GM12878 (cell line): ENCODE data around the gene TBC1D5. TPM values are rescaled to one million over a fixed set of nuclear protein-coding genes. Genes with fewer than 3 reads are reported as not detected.
"Not testable (repeated sequence)": the region's sequence is repeated elsewhere in the genome, so short reads cannot be mapped to it uniquely, and the experiment has no call there.

Source experiments
- ATAC-seq: fragments of 200-7000 bp; cut with Tn5 transposase; 3 replicates; pipeline ENCODE4 v1.9.1; 2020; ENCODE audit warnings: mild to moderate bottlenecking, moderate library complexity
- BruUV-seq: library from RNA; stranded (reverse); fragments of 400-500 nt; replicated peaks from 2 replicates; lab custom pipeline; 2021; lab: Mats Ljungman, UMichigan
- CTCF ChIA-PET: fragments of 300-600 bp; sonication (Branson Sonifier 250); formaldehyde crosslinking; extraction: SDS; loops from one replicate; lab custom pipeline; 2021; ENCODE audit warnings: inconsistent platforms; lab: Yijun Ruan, JAX
- POLR2A ChIA-PET: fragments of 350-600 bp; formaldehyde crosslinking; extraction: SDS; loops from one replicate; lab custom pipeline; 2021; ENCODE audit warnings: inconsistent platforms; lab: Charles Lee
- RAD21 ChIA-PET: fragments of 300-600 bp; sonication (Branson Sonifier 250); formaldehyde crosslinking; loops from one replicate; lab custom pipeline; 2023; ENCODE audit warnings: antibody characterized with exemption; ENCODE audit not compliant: unreplicated experiment; lab: Charles Lee
- SMC1A ChIA-PET: fragments of 300-600 bp; sonication (Branson Sonifier 250); formaldehyde crosslinking; loops from one replicate; lab custom pipeline; 2023; ENCODE audit not compliant: unreplicated experiment, uncharacterized antibody; lab: Charles Lee
- DNase-seq: peaks from one replicate; pipeline ENCODE4 v3.0.0-alpha.2; 2011; ENCODE audit warnings: low read depth, low spot score
- FAIRE-seq: peaks from 3 replicates; lab custom pipeline; 2011; peaks lifted over from hg19 to GRCh38; lab: Jason Lieb, UNC
- H2AFZ ChIP-seq: 2 replicates; pipeline ENCODE4 v1.6.0; 2011; ENCODE audit warnings: low read depth, low read length, control low read depth; ENCODE audit not compliant: control insufficient read depth
- H3K27ac ChIP-seq: 2 replicates; pipeline ENCODE4 v1.5.1; 2011; ENCODE audit warnings: control low read depth; ENCODE audit not compliant: control insufficient read depth, insufficient read depth
- H3K27me3 ChIP-seq, 2 experiments: replicated peaks in 1 of 2; 2 replicates each; pipeline versions ENCODE4 v1.6.0 to v1.6.1; 2011; ENCODE audit warnings: low read length in 1 of 2; ENCODE audit not compliant: control insufficient read depth in 2 of 2, insufficient read depth in 2 of 2
- H3K36me3 ChIP-seq, 2 experiments: 2 replicates each; pipeline ENCODE4 v1.5.1; 2011; ENCODE audit warnings: low read length in 1 of 2; ENCODE audit not compliant: control insufficient read depth in 2 of 2, insufficient read depth in 2 of 2
- H3K4me1 ChIP-seq: 2 replicates; pipeline ENCODE4 v1.6.1; 2011; ENCODE audit warnings: mild to moderate bottlenecking, low read length, moderate library complexity, mixed read lengths; ENCODE audit not compliant: control insufficient read depth, insufficient read depth
- H3K4me2 ChIP-seq: 2 replicates; pipeline ENCODE4 v1.6.0; 2011; ENCODE audit warnings: control low read depth; ENCODE audit not compliant: control insufficient read depth, insufficient read depth
- H3K4me3 ChIP-seq: fragments of 200-600 bp; sonication (generic); 2 replicates; pipeline ENCODE4 v1.5.1; 2016
- H3K79me2 ChIP-seq: 2 replicates; pipeline ENCODE4 v1.6.0; 2011; ENCODE audit warnings: low read length; ENCODE audit not compliant: control insufficient read depth, insufficient read depth
- H3K9ac ChIP-seq: 2 replicates; pipeline ENCODE4 v1.8.0; 2011; ENCODE audit warnings: low read length, control low read depth, mixed read lengths; ENCODE audit not compliant: control insufficient read depth, insufficient read depth
- H3K9me3 ChIP-seq: replicated peaks from 3 replicates; pipeline ENCODE4 v1.5.1; 2011; ENCODE audit warnings: mild to moderate bottlenecking, low read length; ENCODE audit not compliant: control insufficient read depth, insufficient read depth
- H4K20me1 ChIP-seq: 2 replicates; pipeline ENCODE4 v1.6.0; 2011; ENCODE audit not compliant: control insufficient read depth, insufficient read depth
- DPF2 ChIP-seq: fragments of 450-650 bp; IDR thresholded peaks from 2 replicates; pipeline ENCODE4 v1.6.1; 2017; ENCODE audit warnings: mild to moderate bottlenecking
- WGBS: methylation state at CpG from one replicate; pipeline ENCODE4 v1.1.6; 2016; ENCODE audit warnings: low lambda C conversion rate; ENCODE audit not compliant: insufficient replicate concordance, insufficient coverage; ENCODE audit errors: missing lambda C conversion rate; 5-methylcytosine and 5-hydroxymethylcytosine counted together
- in situ Hi-C: fragments of 300-500 bp; cut with MboI; formaldehyde crosslinking; loops from 9 replicates; pipeline ENCODE4 v1.14.3; 2018; ENCODE audit warnings: mixed read lengths
- intact Hi-C: fragments of 100-400 bp; cut with micrococcal nuclease; formaldehyde crosslinking; loops from one replicate; pipeline ENCODE4 v1.14.2; 2022; ENCODE audit not compliant: unreplicated experiment
- polyA plus RNA-seq, 11 experiments: library from polyadenylated mRNA; depleted of rRNA in 4 of 11; unstranded in 6 of 11; stranded (reverse) in 5 of 11; fragments of >200 nt; fragmentation: Nextera tagmentation in 4 of 11; fragmentation: Illumina TruSeq in 1 of 11; extraction: Ambion mirVana in 4 of 11; extraction: Trizol in 1 of 11; gene quantifications; 1 replicate in 1 of 11; 2 replicates in 10 of 11; pipeline versions ENCODE4 v1.2.1 to v1.2.3, GENCODE V29; 2011 to 2016; ENCODE audit warnings: inconsistent platforms in 2 of 11, missing spikeins in 2 of 11, low read depth in 1 of 11
- total RNA-seq, 4 experiments: library from RNA; depleted of rRNA in 3 of 4; stranded (reverse); fragments of >200 nt in 3 of 4; fragmentation: Illumina TruSeq in 1 of 4; extraction: Trizol in 1 of 4; gene quantifications; 2 replicates each; pipeline versions ENCODE4 v1.2.1 to v1.2.3, GENCODE V29; 2013 to 2021

Gene TBC1D5
- total and polyA plus RNA-seq, 10 of the 15 experiments (the other 5 are each of a cell fraction or from before 2014, with no cell fraction given), result 5.5 to 61.0 (median 43.8) TPM

- Histone ChIP-seq H3K4me1 (no peaks in the 10 kb centered on the region), H3K9ac (no peak overlapping the region), H3K27ac (no peak overlapping the region), H4K20me1 (no peaks in the 10 kb centered on the region), H2AFZ (no peak overlapping the region), H3K27me3 (no peaks in the 10 kb centered on the region), H3K9me3 (no peaks in the 10 kb centered on the region; the same call in 2 of the 3 replicates), H3K4me3 (no peak overlapping the region), H3K79me2 (no peaks in the 10 kb centered on the region), H3K36me3 (no peaks in the 10 kb centered on the region), H3K4me2 (no peak overlapping the region)
- SMC1A ChIA-PET, result no interaction called here
- intact Hi-C loops, result no loop called here
- POLR2A ChIA-PET, result no interaction called here
- TF ChIP-seq DPF2, result no peak
- in situ Hi-C loops, result no loop called here
- RAD21 ChIA-PET, result no interaction called here
- FAIRE-seq (no peak), DNase-seq (no peak), ATAC-seq (no peak)
- 96% methylated on average over 2 of the region's 2 CpGs for WGBS
- CTCF ChIA-PET, result no interaction called here
- no TSS peak for BruUV-seq
Measured at GRCh38 chr3:17535274-17535673, 207.2 kb downstream of the TBC1D5 start.

- SMC1A ChIA-PET, result not testable (repeated sequence)
Measured at GRCh38 chr3:17532446-17532845, 210.0 kb downstream of the TBC1D5 start.

More at GRCh38 chr3:17532446-17532845, 210.0 kb downstream of the TBC1D5 start:
- BruUV-seq, H3K4me3 ChIP-seq, POLR2A ChIA-PET, H3K79me2 ChIP-seq, FAIRE-seq, H2AFZ ChIP-seq, H3K4me1 ChIP-seq, CTCF ChIA-PET, in situ Hi-C loops, H3K9me3 ChIP-seq, RAD21 ChIA-PET, DNase-seq, H3K27ac ChIP-seq, H4K20me1 ChIP-seq, ATAC-seq, H3K27me3 ChIP-seq, H3K9ac ChIP-seq, H3K4me2 ChIP-seq, intact Hi-C loops, H3K36me3 ChIP-seq: not testable (repeated sequence)
- WGBS, result 97% methylated on average over 4 of the region's 4 CpGs
